ENCODE results near the gene EEF1B2. TPM values are rescaled to one million over a fixed set of nuclear protein-coding genes. Genes with fewer than 3 reads are reported as not detected.

The EEF1B2 gene
- 100 to 1,000 TPM; 227 to 680 (median 448) TPM for total RNA-seq
- polyA plus RNA-seq = 1,000 to 10,000 TPM in 1 of 3 donors, 100 to 1,000 TPM in 2; 646 to 1,024 (median 948) TPM

DNA sequence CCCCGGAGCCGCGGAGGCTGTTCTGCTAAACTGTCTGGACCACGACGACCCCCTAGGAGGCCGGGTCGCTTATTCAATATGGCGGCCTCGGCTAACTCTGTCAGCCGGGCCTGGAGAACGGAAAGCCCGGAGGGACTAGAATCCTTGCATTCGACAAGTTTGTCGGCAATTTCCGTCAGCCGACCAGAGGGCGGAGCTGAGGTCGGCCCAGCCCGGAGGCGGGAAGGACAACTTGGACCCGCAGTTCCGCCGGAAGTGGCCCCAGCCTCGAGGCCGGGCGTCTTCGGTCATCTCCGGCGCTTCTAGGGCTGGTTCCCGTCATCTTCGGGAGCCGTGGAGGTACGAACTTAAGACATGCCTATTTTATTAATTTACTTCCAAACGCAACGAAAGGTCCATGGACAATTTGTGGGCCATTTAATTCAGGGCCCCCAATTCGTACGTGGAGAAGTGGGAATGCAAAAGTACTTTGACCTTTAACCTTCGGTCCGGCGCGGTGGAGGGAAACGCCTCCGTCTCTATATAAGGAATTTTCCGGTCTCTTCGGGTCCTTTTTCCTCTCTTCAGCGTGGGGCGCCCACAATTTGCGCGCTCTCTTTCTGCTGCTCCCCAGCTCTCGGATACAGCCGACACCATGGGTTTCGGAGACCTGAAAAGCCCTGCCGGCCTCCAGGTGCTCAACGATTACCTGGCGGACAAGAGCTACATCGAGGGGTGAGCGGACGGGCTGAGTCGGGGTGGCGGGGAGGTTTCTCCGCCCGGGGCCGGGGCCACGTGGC lies at the start of gene EEF1B2, which contains the start of gene NDUFS1:
Gene EEF1B2, plus strand, starts transcription at position 550 of the 779 bp plus-strand sequence. Its CDS starts 85 bp downstream, at position 635.
Gene NDUFS1, minus strand, starts transcription at position 99 of the 779 bp plus-strand sequence. CDS start 5,766 bp downstream, outside the sequence.
- H3K4me3 ChIP-seq = peak within 1 kb of the TSS; percentile 75 to 94 (median 92)
- TF ChIP-seq, protein P1, sequence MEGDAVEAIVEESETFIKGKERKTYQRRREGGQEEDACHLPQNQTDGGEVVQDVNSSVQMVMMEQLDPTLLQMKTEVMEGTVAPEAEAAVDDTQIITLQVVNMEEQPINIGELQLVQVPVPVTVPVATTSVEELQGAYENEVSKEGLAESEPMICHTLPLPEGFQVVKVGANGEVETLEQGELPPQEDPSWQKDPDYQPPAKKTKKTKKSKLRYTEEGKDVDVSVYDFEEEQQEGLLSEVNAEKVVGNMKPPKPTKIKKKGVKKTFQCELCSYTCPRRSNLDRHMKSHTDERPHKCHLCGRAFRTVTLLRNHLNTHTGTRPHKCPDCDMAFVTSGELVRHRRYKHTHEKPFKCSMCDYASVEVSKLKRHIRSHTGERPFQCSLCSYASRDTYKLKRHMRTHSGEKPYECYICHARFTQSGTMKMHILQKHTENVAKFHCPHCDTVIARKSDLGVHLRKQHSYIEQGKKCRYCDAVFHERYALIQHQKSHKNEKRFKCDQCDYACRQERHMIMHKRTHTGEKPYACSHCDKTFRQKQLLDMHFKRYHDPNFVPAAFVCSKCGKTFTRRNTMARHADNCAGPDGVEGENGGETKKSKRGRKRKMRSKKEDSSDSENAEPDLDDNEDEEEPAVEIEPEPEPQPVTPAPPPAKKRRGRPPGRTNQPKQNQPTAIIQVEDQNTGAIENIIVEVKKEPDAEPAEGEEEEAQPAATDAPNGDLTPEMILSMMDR (IDR thresholded peaks at IDR 0.05) = no peak
- TF ChIP-seq POLR2AphosphoS5 (IDR thresholded peaks at IDR 0.05) (peak; percentile 57 to 91 (median 82)), EP300 (IDR thresholded peaks at IDR 0.05) (peak in 2 of 4 donors; percentile 35 to 40), POLR2A (IDR thresholded peaks at IDR 0.05) (peak; percentile 35 to 47)
- H3K4me1 ChIP-seq = peaks cover 0 to 37% (median 33%) of the 10 kb centered on the region in 4 donors
- DNase-seq = peak; percentile 98
- intact Hi-C loops (cut with DNase I) = loop anchor here (2.0 to 5.0 kb wide), 2 partner anchors 72 to 113 kb away; partner anchors contain the start of gene INO80D
- H3K36me3 ChIP-seq = peaks cover 0 to 33% (median 21%) of the 10 kb centered on the region in 4 donors
- peak within 1 kb of the TSS; percentile 90 to 97 (median 96) for H3K27ac ChIP-seq
- H3K27me3 ChIP-seq = no peaks in the 10 kb centered on the region
- 0% methylated on average over 64 of the region's 64 CpGs for WGBS, 2 donors
- no peaks in the 10 kb centered on the region for H3K9me3 ChIP-seq

DNA sequence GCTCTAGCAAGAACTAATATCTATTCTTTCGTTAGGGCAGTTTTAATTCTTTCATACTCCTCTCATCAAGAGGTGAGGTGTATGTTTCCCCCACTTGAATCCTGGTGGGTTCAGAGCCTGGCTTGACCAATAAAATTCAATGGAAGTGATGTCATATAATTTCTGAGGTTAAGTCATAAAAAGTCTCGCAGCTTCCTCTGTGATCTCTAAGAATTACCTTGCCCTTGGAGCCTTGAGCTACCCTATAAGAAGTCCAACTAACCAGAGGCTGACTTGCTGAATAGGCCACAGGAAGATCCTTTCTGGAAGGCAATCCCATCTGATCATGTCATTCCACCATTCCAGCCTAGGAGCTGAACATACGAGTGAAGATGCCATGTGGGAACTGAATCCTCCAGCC lies 47.6 kb upstream of the EEF1B2 start:
- Histone ChIP-seq H3K27me3 (no peaks in the 10 kb centered on the region), H3K4me3 (no peak overlapping the region), H3K27ac (no peak overlapping the region), H3K4me1 (no peaks in the 10 kb centered on the region), H3K36me3 (peaks cover 0 to 27% (median 3%) of the 10 kb centered on the region in 4 donors), H3K9me3 (no peaks in the 10 kb centered on the region)
- intact Hi-C loops (cut with DNase I) = no loop called here
- TF ChIP-seq, protein P1 (IDR thresholded peaks at IDR 0.05) = no peak
- no peak for TF ChIP-seq POLR2AphosphoS5 (IDR thresholded peaks at IDR 0.05)
- no peak for TF ChIP-seq POLR2A (IDR thresholded peaks at IDR 0.05)
- TF ChIP-seq EP300 (IDR thresholded peaks at IDR 0.05) = no peak
- no peak for DNase-seq
- WGBS, 2 donors = 92 to 96% methylated on average over 3 of the region's 3 CpGs

DNA sequence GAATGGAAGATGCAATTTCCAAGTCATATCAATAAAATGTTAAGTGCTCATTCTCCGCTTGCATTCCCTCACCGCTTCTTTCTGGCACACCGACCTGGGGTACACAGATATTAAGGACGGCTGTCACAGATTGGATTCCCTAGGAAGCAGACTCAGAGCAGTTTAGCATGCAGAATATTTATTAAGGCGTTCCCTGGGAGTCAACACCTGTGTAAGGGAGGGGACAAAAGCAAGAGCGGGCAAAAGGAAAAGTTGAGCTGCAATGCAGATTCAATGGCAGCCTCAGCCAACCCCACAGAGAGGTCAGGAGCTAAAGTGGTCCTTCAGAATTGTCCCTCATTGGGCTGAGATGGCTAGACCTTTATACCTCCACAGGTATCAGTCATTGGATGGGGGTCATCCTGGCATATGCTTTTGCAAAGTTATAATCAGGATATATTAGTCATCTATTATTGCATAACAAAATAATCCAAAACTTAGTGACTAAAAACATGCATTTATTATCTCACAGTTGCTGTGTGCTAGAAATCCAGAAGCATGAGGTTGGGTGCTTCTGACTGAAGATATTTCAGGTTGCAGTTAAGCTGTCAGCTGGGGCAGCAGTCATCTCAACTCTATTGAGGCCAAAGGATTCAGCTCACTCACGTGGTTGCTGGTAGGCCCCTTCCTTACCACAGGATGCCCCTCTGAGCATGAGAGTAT lies 46.7 kb upstream of the EEF1B2 start:
- no peak for DNase-seq
- WGBS, 2 donors = 94 to 95% methylated on average over 7 of the region's 7 CpGs
- intact Hi-C loops (cut with DNase I) = no loop called here
- Histone ChIP-seq H3K36me3 (peaks cover 0 to 34% (median 5%) of the 10 kb centered on the region in 4 donors), H3K27me3 (no peaks in the 10 kb centered on the region), H3K9me3 (no peaks in the 10 kb centered on the region), H3K27ac (no peak overlapping the region), H3K4me3 (no peak overlapping the region), H3K4me1 (no peaks in the 10 kb centered on the region)
- TF ChIP-seq POLR2A (IDR thresholded peaks at IDR 0.05) (no peak), POLR2AphosphoS5 (IDR thresholded peaks at IDR 0.05) (no peak), EP300 (IDR thresholded peaks at IDR 0.05) (no peak)

DNA sequence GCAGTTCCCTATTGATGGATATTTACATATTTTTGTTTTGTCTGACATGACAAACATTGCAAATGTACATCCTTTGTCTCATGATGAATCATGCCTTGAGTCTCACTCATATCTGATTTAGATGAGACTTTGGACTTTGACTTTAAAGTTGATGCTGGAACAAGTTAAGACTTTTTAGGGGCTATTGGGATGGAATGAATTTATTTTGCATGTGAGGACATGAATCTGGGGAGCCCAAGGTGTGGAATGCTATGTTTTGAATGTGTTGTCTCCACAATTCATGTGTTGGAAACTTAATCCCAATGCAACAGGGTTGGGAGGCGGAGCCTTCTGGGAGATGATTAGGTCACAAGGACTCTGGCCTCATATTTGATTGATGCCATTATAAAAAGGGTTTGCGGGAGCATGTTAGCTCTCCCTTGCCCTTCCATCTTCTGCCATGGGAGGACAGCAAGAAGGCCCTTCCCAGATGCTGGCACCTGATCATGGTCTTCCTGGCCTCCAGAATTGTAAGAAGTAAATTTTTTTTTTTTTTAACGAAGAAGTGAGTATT lies 44.6 kb upstream of the EEF1B2 start:
- DNase-seq = no peak
- no peak overlapping the region for H3K4me3 ChIP-seq
- H3K27ac ChIP-seq = no peak overlapping the region
- H3K27me3 ChIP-seq = no peaks in the 10 kb centered on the region
- TF ChIP-seq EP300 (IDR thresholded peaks at IDR 0.05) = no peak
- TF ChIP-seq, protein P1 (IDR thresholded peaks at IDR 0.05) = no peak
- TF ChIP-seq POLR2A (IDR thresholded peaks at IDR 0.05) = no peak
- no peak for TF ChIP-seq POLR2AphosphoS5 (IDR thresholded peaks at IDR 0.05)
- H3K36me3 ChIP-seq = peaks cover 4 to 50% (median 10%) of the 10 kb centered on the region in 4 donors
- H3K9me3 ChIP-seq = no peaks in the 10 kb centered on the region
- 89 to 97% methylated on average over 3 of the region's 3 CpGs for WGBS, 2 donors
- H3K4me1 ChIP-seq = no peaks in the 10 kb centered on the region
- intact Hi-C loops (cut with DNase I) = no loop called here

All from sigmoid colon (tissue), 7 donors.